Calu3 (cell line): ENCODE data around the gene TTC27. TPM values are rescaled to one million over a fixed set of nuclear protein-coding genes. Genes with fewer than 3 reads are reported as not detected.

Experiments used
- BruUV-seq: library from RNA; stranded (reverse); fragments of 400-500 nt; replicated peaks from 2 replicates; lab custom pipeline; 2021; lab: Mats Ljungman, UMichigan
- CTCF ChIA-PET: fragments of 300-600 bp; sonication (Branson Sonifier 250); formaldehyde crosslinking; loops from one replicate; lab custom pipeline; 2022; ENCODE audit warnings: antibody characterized with exemption; lab: Charles Lee
- DNase-seq: peaks from one replicate; pipeline ENCODE4 v3.0.0; 2022
- H3K27ac Mint-ChIP-seq: one replicate; pipeline ENCODE4 v1.8.0; 2022; ENCODE audit warnings: mixed read lengths; ENCODE audit not compliant: unreplicated experiment
- H3K27me3 Mint-ChIP-seq: one replicate; pipeline ENCODE4 v1.8.0; 2022; ENCODE audit warnings: mixed read lengths; ENCODE audit not compliant: unreplicated experiment
- H3K36me3 Mint-ChIP-seq: one replicate; pipeline ENCODE4 v1.8.0; 2022; ENCODE audit warnings: mild to moderate bottlenecking, moderate library complexity, mixed read lengths; ENCODE audit not compliant: insufficient read depth, unreplicated experiment
- H3K4me1 Mint-ChIP-seq: one replicate; pipeline ENCODE4 v1.8.0; 2022; ENCODE audit warnings: mild to moderate bottlenecking, low read depth, mixed read lengths; ENCODE audit not compliant: unreplicated experiment
- H3K4me3 Mint-ChIP-seq: one replicate; pipeline ENCODE4 v1.8.0; 2022; ENCODE audit warnings: mild to moderate bottlenecking, low read depth, moderate library complexity, mixed read lengths; ENCODE audit not compliant: unreplicated experiment
- H3K9me3 Mint-ChIP-seq: one replicate; pipeline ENCODE4 v1.8.0; 2022; ENCODE audit warnings: low read depth, mixed read lengths; ENCODE audit not compliant: unreplicated experiment
- intact Hi-C: fragments of 100-400 bp; cut with micrococcal nuclease; formaldehyde crosslinking; loops from one replicate; pipeline ENCODE4 v1.10.0; 2022; ENCODE audit not compliant: unreplicated experiment
- total RNA-seq: library from RNA; stranded (reverse); gene quantifications from 2 replicates; pipeline ENCODE4 v1.2.3, GENCODE V29; 2022
- TF ChIP-seq, protein P1 (sequence below): fragments of 200-600 bp; IDR thresholded peaks from one replicate; pipeline ENCODE4 v1.8.0; 2022; ENCODE audit warnings: antibody characterized with exemption; ENCODE audit not compliant: unreplicated experiment

The TTC27 gene
- total RNA-seq, 1 experiment from 2014 or later = 20.1 TPM

DNA sequence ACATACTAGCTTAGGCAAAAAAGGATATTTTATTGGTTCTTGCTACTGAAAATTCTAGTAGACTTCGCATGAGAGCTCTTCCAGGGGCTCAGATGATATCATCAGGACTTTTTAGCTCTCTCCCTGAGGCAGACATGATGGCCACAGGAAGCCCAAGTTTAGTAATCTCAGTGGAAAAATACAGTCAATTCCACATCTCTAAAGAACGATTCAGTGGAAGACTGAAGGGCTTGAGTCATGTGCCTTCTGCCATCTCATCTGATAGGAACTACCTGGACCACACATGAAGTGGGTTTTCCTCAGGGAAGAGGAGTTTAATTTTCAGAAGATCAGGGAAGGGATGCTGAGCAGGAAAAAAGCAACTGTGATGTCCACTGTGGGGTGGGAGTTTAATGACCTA, 117.3 kb downstream of the TTC27 start:
- no TSS peak for BruUV-seq
- intact Hi-C loops = no loop called here
- Mint-ChIP-seq H3K27me3 (no peaks in the 10 kb centered on the region), H3K9me3 (no peaks in the 10 kb centered on the region), H3K36me3 (no peaks in the 10 kb centered on the region), H3K4me3 (no peak overlapping the region), H3K4me1 (no peaks in the 10 kb centered on the region), H3K27ac (no peak overlapping the region)
- TF ChIP-seq, protein P1, sequence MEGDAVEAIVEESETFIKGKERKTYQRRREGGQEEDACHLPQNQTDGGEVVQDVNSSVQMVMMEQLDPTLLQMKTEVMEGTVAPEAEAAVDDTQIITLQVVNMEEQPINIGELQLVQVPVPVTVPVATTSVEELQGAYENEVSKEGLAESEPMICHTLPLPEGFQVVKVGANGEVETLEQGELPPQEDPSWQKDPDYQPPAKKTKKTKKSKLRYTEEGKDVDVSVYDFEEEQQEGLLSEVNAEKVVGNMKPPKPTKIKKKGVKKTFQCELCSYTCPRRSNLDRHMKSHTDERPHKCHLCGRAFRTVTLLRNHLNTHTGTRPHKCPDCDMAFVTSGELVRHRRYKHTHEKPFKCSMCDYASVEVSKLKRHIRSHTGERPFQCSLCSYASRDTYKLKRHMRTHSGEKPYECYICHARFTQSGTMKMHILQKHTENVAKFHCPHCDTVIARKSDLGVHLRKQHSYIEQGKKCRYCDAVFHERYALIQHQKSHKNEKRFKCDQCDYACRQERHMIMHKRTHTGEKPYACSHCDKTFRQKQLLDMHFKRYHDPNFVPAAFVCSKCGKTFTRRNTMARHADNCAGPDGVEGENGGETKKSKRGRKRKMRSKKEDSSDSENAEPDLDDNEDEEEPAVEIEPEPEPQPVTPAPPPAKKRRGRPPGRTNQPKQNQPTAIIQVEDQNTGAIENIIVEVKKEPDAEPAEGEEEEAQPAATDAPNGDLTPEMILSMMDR = no peak
- DNase-seq = no peak
- CTCF ChIA-PET = no interaction called here

DNA sequence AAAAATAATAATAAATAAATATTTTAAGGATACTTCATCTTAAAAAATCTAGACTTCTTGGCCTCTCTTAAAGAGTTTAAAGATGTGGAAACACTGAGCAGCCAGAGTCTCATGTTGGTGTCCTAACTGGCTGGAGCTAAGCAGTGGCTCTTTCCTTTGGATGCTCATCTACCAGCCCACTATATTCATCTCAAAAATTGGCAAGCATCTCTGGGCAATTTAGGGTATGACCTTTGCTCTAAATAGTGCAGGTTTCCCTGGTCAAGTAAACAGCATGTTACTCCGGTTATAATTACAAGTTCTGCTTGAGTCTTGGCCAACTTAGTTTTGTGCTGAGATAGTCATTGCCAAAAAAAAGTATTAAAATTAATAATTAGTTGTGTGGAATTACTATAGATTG, 117.8 kb downstream of the TTC27 start:
- H3K27ac Mint-ChIP-seq = no peak overlapping the region
- no peak for DNase-seq
- CTCF ChIA-PET = no interaction called here
- intact Hi-C loops = no loop called here
- BruUV-seq = no TSS peak
- H3K9me3 Mint-ChIP-seq = no peaks in the 10 kb centered on the region
- no peaks in the 10 kb centered on the region for H3K36me3 Mint-ChIP-seq
- no peaks in the 10 kb centered on the region for H3K27me3 Mint-ChIP-seq
- TF ChIP-seq, protein P1 = no peak
- H3K4me1 Mint-ChIP-seq = no peaks in the 10 kb centered on the region
- no peak overlapping the region for H3K4me3 Mint-ChIP-seq

DNA sequence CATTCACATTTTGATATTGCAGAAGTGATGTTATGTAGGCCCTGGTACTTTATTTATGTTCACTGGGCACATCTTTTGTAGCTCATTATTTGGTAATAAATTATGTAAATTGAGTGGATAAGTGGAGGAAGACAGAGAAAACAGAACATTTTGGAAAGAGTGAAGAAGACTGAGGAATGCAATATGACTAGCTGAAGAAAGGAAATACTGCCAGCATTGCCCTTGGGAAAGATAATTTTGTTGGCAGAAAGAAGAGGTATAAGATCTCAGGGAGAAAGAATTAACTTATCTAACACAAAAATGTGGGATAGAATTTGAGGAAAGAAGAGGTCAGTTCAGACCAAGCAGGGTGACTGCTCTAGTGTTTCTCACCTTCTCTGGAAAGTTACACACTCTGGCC, 118.8 kb downstream of the TTC27 start:
- Mint-ChIP-seq H3K27ac (no peak overlapping the region), H3K9me3 (no peaks in the 10 kb centered on the region), H3K36me3 (no peaks in the 10 kb centered on the region), H3K4me1 (no peaks in the 10 kb centered on the region), H3K4me3 (no peak overlapping the region), H3K27me3 (no peaks in the 10 kb centered on the region)
- BruUV-seq = no TSS peak
- DNase-seq = no peak
- CTCF ChIA-PET = no interaction called here
- intact Hi-C loops = no loop called here
- TF ChIP-seq, protein P1 = no peak

DNA sequence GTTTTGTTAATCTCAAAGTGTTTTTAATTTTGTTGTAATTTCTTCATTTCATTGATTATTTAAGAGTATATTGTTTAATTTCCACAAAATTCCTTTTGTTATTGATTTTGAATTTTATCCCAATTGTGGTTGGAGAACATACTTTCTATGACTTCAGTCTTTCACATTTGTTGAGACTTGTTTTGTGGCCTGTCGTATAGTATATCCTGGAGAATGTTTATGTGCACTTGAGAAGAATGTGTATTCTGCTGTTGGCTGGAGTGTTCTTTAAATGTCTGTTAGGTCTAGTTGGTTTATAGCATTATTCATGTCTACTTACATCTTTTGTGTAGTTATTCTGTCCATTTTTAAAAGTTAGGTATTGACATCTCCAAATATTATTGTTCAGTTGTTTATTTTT, 120.3 kb downstream of the TTC27 start:
- Mint-ChIP-seq H3K27ac (no peak overlapping the region), H3K36me3 (no peaks in the 10 kb centered on the region), H3K27me3 (no peaks in the 10 kb centered on the region), H3K9me3 (no peaks in the 10 kb centered on the region), H3K4me1 (no peaks in the 10 kb centered on the region), H3K4me3 (no peak overlapping the region)
- DNase-seq = no peak
- TF ChIP-seq, protein P1 = no peak
- BruUV-seq = no TSS peak
- intact Hi-C loops = no loop called here
- CTCF ChIA-PET = no interaction called here
